NCI-H748 (cell line): Measurements from ENCODE around the gene BCKDHB.

Source experiments
- DNase-seq: peaks from one replicate; lab custom pipeline; 2025; ENCODE audit not compliant: unreplicated experiment; lab: John Stamatoyannopoulos, UW

The BCKDHB gene

DNA sequence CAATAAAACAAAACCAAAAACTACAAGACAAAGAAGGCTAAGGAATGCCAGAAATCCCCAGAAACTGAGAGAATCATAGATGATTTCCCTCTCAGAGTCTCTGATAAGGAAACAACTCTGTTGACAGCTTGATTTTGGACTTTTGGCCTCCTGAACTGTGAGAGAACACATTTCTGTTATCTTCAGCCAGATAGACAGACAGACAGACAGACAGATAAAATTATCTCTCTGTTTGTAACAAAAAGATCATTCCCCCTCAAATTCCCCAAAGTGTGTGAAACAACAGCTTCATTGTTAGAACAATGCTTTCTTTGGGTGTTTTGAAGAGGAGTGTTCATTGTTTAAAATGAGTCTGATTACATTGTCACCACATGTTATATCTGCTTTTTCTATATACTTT, 148.2 kb downstream of the BCKDHB start:
- DNase-seq = no peak

- DNase-seq = no peak
Measured at GRCh38 chr6:80256691-80257090, 150.2 kb downstream of the BCKDHB start.

GRCh38 chr6:80259118-80259517, 152.6 kb downstream of the BCKDHB start:
- no peak for DNase-seq

DNA sequence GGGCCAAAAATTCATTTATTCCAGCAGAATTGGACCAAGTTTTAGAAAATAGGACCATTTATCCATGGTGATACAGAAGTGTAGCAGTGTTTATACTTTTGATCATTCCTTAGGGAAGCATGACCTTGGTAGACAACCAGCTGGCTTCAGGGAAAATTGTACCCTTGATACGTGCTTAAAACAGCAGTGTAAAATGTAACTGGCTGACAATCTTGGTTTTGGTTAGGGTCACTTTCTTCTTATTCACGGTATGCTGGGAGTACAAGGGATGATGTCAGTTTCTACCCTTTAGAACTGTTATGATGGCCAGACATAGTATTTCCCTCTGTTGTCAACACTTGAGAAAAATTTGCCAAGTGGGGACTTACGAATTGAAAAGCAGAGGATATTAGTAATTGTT, 157.1 kb downstream of the BCKDHB start:
- DNase-seq = no peak

- no peak for DNase-seq
Measured at GRCh38 chr6:80268865-80269730, 162.6 kb downstream of the BCKDHB start.

- no peak for DNase-seq
Measured at GRCh38 chr6:80271074-80271473, 164.6 kb downstream of the BCKDHB start.

- DNase-seq = no peak
Measured at GRCh38 chr6:80272988-80273387, 166.5 kb downstream of the BCKDHB start.

DNA sequence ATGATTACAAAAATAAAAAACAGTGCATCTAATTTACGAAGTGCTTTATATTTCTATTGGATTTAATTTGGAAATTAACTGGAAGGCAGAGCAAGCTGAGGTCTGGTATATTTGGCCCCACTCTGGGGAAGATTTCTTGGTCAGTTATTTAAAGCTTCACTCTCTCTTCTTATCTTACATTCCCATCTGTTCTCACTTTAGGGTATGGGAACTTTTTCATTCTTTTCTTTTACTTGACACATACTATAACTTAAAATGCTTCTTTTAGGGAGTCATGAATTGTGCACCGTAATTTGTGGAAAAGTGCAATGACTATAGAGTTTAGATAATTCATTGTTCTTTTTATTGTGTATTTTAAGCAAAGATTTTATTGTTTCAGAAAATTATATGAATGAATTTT, 170.4 kb downstream of the BCKDHB start:
- DNase-seq = no peak

DNA sequence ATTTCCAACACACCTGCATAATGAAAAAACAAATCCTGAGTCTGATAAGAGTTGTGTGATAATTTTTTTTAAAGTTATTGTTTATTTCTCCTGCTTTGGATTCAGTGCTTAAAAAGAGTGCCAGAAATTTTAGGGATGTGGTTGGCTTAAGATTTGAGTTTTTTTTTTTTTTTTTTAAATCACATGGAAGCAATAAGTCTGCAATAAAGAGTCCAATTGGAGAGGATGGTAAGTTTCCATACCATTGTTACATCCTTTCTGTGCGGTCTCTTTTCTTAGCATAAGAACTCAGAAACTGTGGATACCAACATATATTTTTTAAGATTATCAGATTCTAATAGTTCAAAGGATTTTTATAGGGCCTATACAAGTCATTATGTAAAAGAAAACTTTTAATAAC, 171.0 kb downstream of the BCKDHB start:
- DNase-seq = no peak

DNA sequence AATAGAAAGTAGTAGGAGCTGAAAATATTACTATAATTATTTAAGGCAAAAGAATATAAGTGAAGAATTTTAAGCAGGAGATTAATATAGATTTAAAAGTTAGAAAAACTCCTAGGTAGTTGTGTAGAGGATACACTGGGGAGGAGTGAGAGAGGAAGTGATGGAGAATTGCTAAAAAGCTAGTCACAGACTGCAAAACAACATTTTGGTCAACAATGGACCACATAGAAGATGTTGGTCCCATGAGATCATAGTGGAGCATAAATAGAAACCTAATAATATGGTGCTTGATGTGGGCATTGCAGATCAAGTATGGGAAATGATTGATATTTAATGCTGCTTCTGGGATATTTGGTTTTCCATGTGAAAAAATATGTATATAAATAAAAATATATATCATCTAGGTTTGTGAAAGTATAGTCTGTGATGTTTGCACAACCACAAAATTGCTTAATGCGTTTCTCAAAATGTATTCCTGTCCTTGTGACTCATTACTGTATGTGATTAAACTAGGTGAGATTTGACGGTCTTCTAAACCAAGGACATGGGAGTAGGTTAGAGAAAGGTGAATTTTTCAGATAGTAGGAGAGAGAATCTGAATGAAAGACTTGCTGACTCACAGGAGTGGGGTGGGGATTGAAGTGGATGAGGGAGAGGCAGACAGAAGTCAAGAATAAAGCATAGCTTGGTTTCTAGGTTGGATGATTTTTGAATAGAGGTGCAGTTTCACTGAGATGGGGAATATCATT, 174.0 kb downstream of the BCKDHB start:
- no peak for DNase-seq

GRCh38 chr6:80282913-80283554, 176.6 kb downstream of the BCKDHB start:
- no peak for DNase-seq

DNA sequence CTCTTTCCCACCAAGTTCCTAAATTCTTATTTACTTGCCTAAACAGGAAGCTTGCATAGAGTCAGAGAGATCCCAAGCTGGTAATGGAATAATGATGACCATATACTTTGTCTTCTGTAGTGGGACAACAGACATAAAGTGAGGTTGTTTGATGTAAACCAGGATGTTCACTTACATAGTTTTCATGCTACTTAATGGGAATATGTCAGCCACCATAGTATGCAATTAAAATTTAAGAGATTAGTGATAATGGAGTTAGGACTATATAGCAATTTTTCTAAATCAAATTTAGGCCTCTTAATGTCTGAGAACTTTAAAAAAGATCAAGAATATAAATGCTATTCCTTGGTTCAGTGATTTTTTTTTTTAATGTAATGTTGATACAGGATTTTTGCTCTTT, 180.6 kb downstream of the BCKDHB start:
- DNase-seq = no peak

- DNase-seq = peak; percentile 65
Measured at GRCh38 chr6:80287607-80288006, 181.1 kb downstream of the BCKDHB start.

- no peak for DNase-seq
Measured at GRCh38 chr6:80289727-80290126, 183.3 kb downstream of the BCKDHB start.

DNA sequence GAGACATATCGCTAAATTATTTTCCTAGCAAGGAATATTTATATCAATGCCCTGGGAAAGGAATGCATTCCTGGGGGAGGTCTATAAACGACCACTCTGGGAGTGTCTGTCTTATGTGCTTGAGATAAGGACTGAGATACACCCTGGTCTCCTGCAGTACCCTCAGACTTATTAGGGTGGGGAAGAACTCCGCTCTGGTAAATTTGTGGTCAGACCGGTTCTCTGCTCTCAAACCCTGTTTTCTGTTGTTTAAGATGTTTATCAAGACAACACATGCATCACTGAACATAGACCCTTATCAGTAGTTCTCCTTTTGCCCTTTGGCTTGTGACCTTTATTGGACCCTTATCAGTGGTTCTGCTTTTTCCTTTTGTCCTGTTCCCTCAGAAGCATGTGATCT, 188.1 kb downstream of the BCKDHB start:
- DNase-seq = peak; percentile 13

GRCh38 chr6:80302716-80303115, 196.2 kb downstream of the BCKDHB start:
- DNase-seq = no peak

- no peak for DNase-seq
Measured at GRCh38 chr6:80304014-80304413, 197.5 kb downstream of the BCKDHB start.

GRCh38 chr6:80314531-80314930, 208.1 kb downstream of the BCKDHB start:
- DNase-seq = no peak

DNA sequence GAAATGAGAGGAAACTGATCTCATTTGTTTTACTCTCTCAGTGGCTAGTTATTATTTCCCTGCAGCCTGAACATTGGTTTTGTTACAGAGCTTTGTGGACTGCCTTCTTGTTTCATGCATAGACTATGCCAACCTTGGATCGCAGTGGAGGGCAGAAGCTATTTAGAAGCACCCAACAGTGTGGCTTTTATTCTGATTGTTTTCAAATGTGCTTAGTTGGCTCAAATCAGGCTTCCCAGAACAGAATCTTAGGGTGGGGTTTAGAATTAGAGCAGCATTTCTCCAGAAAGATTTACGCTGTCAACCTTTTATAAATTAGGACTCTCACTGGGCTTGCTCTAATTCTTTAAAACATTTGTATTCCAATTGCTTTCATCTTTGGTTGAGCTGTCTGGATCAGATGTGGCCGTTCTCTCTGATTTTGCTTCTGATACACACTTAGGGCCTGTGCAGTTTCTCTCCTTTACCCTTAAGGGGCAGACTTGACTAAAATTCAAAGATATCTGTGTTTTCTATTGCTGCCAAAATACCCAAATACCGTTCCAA, 210.3 kb downstream of the BCKDHB start:
- DNase-seq = no peak

GRCh38 chr6:80319196-80319595, 212.7 kb downstream of the BCKDHB start:
- no peak for DNase-seq

GRCh38 chr6:80321011-80321410, 214.5 kb downstream of the BCKDHB start:
- DNase-seq = no peak

GRCh38 chr6:80325742-80326141, 219.3 kb downstream of the BCKDHB start:
- DNase-seq = no peak
